BLaER1 (cell line): ENCODE measurements around the gene ATM.

ENCODE experiments used
- H3K27ac ChIP-seq: shearing (Covaris generic); formaldehyde crosslinking; 2 replicates; pipeline ENCODE4 v1.8.1; 2022
- H3K27me3 ChIP-seq: shearing (Covaris generic); formaldehyde crosslinking; 2 replicates; pipeline ENCODE4 v1.8.1; 2022
- H3K36me3 ChIP-seq: shearing (Covaris generic); formaldehyde crosslinking; 2 replicates; pipeline ENCODE4 v1.8.1; 2022
- H3K4me1 ChIP-seq: shearing (Covaris generic); formaldehyde crosslinking; 2 replicates; pipeline ENCODE4 v1.8.1; 2022
- H3K4me2 ChIP-seq: shearing (Covaris generic); formaldehyde crosslinking; 2 replicates; pipeline ENCODE4 v1.8.1; 2022
- H3K4me3 ChIP-seq: shearing (Covaris generic); formaldehyde crosslinking; 2 replicates; pipeline ENCODE4 v1.8.1; 2022
- H3K9ac ChIP-seq: shearing (Covaris generic); formaldehyde crosslinking; 2 replicates; pipeline ENCODE4 v1.8.1; 2022
- H3K9me3 ChIP-seq: shearing (Covaris generic); formaldehyde crosslinking; 2 replicates; pipeline ENCODE4 v1.8.1; 2022
- H4K20me1 ChIP-seq: shearing (Covaris generic); formaldehyde crosslinking; 2 replicates; pipeline ENCODE4 v1.8.1; 2022
- Cebpa-rat ChIP-seq: shearing (Covaris generic); IDR thresholded peaks from 2 replicates; pipeline ENCODE4 v1.8.1; 2022

ATM gene

DNA sequence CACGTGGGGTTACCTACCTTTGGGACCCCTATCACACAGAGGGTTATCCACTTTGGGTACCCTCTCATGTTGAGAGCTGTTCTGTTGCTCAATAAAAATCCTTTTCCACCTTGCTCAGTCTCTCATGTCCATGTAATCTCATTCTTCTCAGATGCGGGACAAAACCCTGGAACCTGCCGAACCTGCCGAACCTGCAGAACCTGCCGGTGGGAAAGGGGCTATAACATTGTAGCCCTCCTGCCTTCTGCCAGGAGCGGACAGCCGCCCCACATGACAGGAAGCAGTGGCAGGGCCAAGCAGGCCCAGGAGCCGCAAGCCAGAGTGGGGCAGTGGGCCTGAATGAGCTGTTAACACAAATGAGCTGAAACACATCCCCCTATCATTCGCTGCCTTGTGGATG, 18.5 kb upstream of the ATM start:
- H3K4me3 ChIP-seq: peak overlapping the region; percentile 24; the same call in 1 of the 2 replicates
- H3K4me1 ChIP-seq: peaks cover 6% of the 10 kb centered on the region; the same call in 1 of the 2 replicates
- H3K27me3 ChIP-seq: no peaks in the 10 kb centered on the region
- H3K4me2 ChIP-seq: no peak overlapping the region
- peaks cover 100% of the 10 kb centered on the region for H3K36me3 ChIP-seq
- H3K9me3 ChIP-seq: peaks cover 66% of the 10 kb centered on the region
- H3K27ac ChIP-seq: no peak overlapping the region
- no peak overlapping the region for H3K9ac ChIP-seq
- TF ChIP-seq Cebpa-rat: no peak
- peaks cover 28% of the 10 kb centered on the region for H4K20me1 ChIP-seq

- Histone ChIP-seq H3K4me2 (no peak overlapping the region), H3K27me3 (no peaks in the 10 kb centered on the region), H3K9ac (no peak overlapping the region), H3K4me1 (peaks cover 6% of the 10 kb centered on the region; the same call in 1 of the 2 replicates), H3K4me3 (peak overlapping the region; percentile 24; the same call in 1 of the 2 replicates), H4K20me1 (peaks cover 21% of the 10 kb centered on the region), H3K9me3 (peaks cover 71% of the 10 kb centered on the region), H3K27ac (no peak overlapping the region), H3K36me3 (peaks cover 100% of the 10 kb centered on the region)
- no peak for TF ChIP-seq Cebpa-rat
These were observed 17.9 kb upstream of the ATM start for GRCh38 chr11:108204929-108205499.

- H3K9ac ChIP-seq: no peak overlapping the region
- H3K4me3 ChIP-seq: peak overlapping the region; percentile 49
- peaks cover 83% of the 10 kb centered on the region for H3K9me3 ChIP-seq
- H3K27me3 ChIP-seq: no peaks in the 10 kb centered on the region
- no peak overlapping the region for H3K27ac ChIP-seq
- peaks cover 100% of the 10 kb centered on the region for H3K36me3 ChIP-seq
- peaks cover 10% of the 10 kb centered on the region; the same call in 1 of the 2 replicates for H4K20me1 ChIP-seq
- H3K4me2 ChIP-seq: no peak overlapping the region
- TF ChIP-seq Cebpa-rat: no peak
- peaks cover 6% of the 10 kb centered on the region; the same call in 1 of the 2 replicates for H3K4me1 ChIP-seq
These were observed 16.7 kb upstream of the ATM start for GRCh38 chr11:108206171-108206570.

GRCh38 chr11:108206969-108207682, 15.7 kb upstream of the ATM start:
- Histone ChIP-seq H3K4me2 (no peak overlapping the region), H4K20me1 (0 out of 2 replicates have a peak, but pooled peaks cover under 1% of the 10 kb centered on the region), H3K27ac (no peak overlapping the region), H3K27me3 (no peaks in the 10 kb centered on the region), H3K4me3 (peak overlapping the region; percentile 49), H3K9ac (no peak overlapping the region), H3K36me3 (peaks cover 100% of the 10 kb centered on the region), H3K4me1 (peaks cover 6% of the 10 kb centered on the region; the same call in 1 of the 2 replicates), H3K9me3 (peaks cover 92% of the 10 kb centered on the region)
- TF ChIP-seq Cebpa-rat: no peak

DNA sequence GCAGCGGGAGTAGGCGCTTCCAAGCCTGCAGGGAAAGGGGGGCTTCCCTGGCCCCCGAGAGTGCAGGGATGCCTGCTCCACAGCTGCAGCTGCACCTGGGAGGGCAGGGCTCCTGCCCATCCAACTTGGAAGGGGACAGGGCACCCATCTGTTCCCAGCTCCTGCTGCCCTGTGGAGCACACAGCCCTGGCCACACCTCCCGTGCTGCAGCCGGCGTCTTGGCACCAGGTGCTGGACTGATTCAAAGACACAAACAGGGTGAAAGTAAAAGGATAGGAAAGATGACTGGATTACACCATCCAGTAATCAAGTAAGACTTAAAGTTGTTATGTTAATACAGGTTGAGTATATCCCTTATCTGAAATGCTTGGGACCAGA, 15.2 kb upstream of the ATM start:
- H3K9ac ChIP-seq: no peak overlapping the region
- H3K36me3 ChIP-seq: peaks cover 100% of the 10 kb centered on the region
- no peak for TF ChIP-seq Cebpa-rat
- no peak overlapping the region for H3K27ac ChIP-seq
- no peaks in the 10 kb centered on the region for H4K20me1 ChIP-seq
- no peaks in the 10 kb centered on the region for H3K27me3 ChIP-seq
- peaks cover 98% of the 10 kb centered on the region for H3K9me3 ChIP-seq
- H3K4me3 ChIP-seq: peak overlapping the region; percentile 49
- H3K4me2 ChIP-seq: no peak overlapping the region
- peaks cover 6% of the 10 kb centered on the region; the same call in 1 of the 2 replicates for H3K4me1 ChIP-seq

DNA sequence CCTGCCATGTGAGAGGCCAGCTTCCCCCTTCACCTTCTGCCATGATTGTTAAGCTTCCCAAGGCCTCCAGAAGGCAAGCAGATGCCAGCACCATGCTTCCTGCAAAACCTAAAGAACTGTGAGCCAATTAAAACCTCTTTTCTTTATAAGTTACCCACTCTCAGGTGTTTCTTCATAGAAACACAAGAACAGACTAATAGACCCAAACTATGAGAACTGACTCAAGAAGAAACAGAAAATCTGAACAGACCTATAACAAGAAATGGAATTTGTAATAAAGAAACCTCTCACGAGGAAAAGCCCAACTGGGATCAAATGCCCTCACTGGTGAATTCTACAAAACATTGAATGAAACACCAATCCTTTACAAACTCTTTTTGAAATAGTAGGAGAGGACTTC, 12.4 kb upstream of the ATM start:
- Histone ChIP-seq H3K36me3 (peaks cover 100% of the 10 kb centered on the region), H4K20me1 (peaks cover 18% of the 10 kb centered on the region), H3K9ac (no peak overlapping the region), H3K4me2 (no peak overlapping the region), H3K27me3 (no peaks in the 10 kb centered on the region), H3K9me3 (peaks cover 83% of the 10 kb centered on the region), H3K4me1 (no peaks in the 10 kb centered on the region), H3K4me3 (no peak overlapping the region), H3K27ac (no peak overlapping the region)
- TF ChIP-seq Cebpa-rat: no peak

DNA sequence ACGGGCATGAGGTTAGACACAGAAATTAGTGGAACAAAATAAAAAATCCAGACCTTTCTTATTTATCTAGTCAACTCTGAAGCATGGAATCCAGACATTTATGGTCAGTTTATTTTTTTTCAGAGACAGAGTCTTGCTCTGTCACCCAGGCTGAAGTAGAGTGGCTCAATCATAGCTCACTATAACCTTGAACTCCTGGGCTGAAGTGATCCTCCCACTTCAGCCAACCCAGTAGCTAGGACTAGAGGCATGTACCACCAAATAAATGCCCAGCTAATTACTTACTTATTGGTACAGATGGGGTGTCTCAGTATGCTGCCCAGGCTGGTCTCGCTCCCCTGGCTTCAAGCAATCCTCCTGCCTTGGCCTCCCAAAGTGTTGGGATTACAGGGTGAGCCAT, 9.1 kb upstream of the ATM start:
- Histone ChIP-seq H3K27ac (no peak overlapping the region), H4K20me1 (peaks cover 45% of the 10 kb centered on the region), H3K4me3 (no peak overlapping the region), H3K4me1 (peaks cover under 1% of the 10 kb centered on the region; the same call in 1 of the 2 replicates), H3K36me3 (peaks cover 81% of the 10 kb centered on the region), H3K9ac (no peak overlapping the region), H3K27me3 (no peaks in the 10 kb centered on the region), H3K4me2 (no peak overlapping the region), H3K9me3 (peaks cover 50% of the 10 kb centered on the region)
- no peak for TF ChIP-seq Cebpa-rat

DNA sequence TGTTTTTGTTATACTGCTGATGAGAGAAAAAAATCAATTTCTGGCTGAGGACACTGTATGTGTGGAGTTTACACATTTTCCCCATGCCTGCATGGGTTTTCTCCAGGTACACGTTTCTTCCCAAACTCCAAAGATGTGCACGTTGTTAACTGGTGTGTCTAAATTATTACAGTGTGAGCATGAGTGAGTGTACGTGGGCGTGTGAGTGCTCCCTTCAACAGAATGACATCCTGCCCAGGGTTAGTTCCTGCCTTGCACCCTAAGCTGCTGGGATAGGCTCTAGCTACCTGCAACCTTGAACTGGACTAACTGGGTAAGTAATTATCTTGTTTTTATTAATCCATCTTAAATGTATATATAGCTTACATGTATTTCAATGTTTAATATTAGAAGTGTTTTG, 5.9 kb upstream of the ATM start:
- Histone ChIP-seq H3K9me3 (peaks cover 19% of the 10 kb centered on the region), H3K36me3 (peaks cover 58% of the 10 kb centered on the region), H3K27me3 (no peaks in the 10 kb centered on the region), H3K27ac (no peak overlapping the region), H3K4me2 (no peak overlapping the region), H3K4me1 (peaks cover 24% of the 10 kb centered on the region), H4K20me1 (peaks cover 77% of the 10 kb centered on the region), H3K4me3 (no peak overlapping the region), H3K9ac (no peak overlapping the region)
- TF ChIP-seq Cebpa-rat: no peak

- H3K9me3 ChIP-seq: 0 out of 2 replicates have a peak, but pooled peaks cover 5% of the 10 kb centered on the region
- no peak overlapping the region for H3K9ac ChIP-seq
- no peak overlapping the region for H3K4me2 ChIP-seq
- no peak overlapping the region for H3K4me3 ChIP-seq
- H4K20me1 ChIP-seq: peaks cover 79% of the 10 kb centered on the region
- H3K36me3 ChIP-seq: peaks cover 44% of the 10 kb centered on the region
- peaks cover 24% of the 10 kb centered on the region for H3K4me1 ChIP-seq
- H3K27me3 ChIP-seq: no peaks in the 10 kb centered on the region
- no peak overlapping the region for H3K27ac ChIP-seq
- TF ChIP-seq Cebpa-rat: no peak
These were observed 4.4 kb upstream of the ATM start for GRCh38 chr11:108218455-108218854.
